22Rv1 (cell line): ENCODE data around the gene SERPINC1.
A peak's percentile ranks its signal among the peaks of the same experiment; 100 is the strongest.

Experiments used
- H3K27ac ChIP-seq: fragments of 450-650 bp; 2 replicates; pipeline ENCODE4 v1.5.1; 2017
- CTCF ChIP-seq: fragments of 450-650 bp; IDR thresholded peaks from 2 replicates; pipeline ENCODE4 v1.5.1; 2017; ENCODE audit warnings: mild to moderate bottlenecking
- ZFX ChIP-seq: fragments of 450-650 bp; IDR thresholded peaks from 2 replicates; pipeline ENCODE4 v1.6.1; 2017; ENCODE audit warnings: antibody characterized with exemption, borderline replicate concordance

SERPINC1 gene

GRCh38 chr1:173871500-173871899 is 45.6 kb downstream of the SERPINC1 start:
- no peak overlapping the region for H3K27ac ChIP-seq
- TF ChIP-seq CTCF (no peak), ZFX (no peak)

GRCh38 chr1:173871091-173871490 is 46.0 kb downstream of the SERPINC1 start:
- no peak overlapping the region for H3K27ac ChIP-seq
- TF ChIP-seq CTCF (no peak), ZFX (no peak)

GRCh38 chr1:173870252-173871075 is 46.7 kb downstream of the SERPINC1 start:
- peak overlapping the region; percentile 99; the same call in 1 of the 2 replicates for H3K27ac ChIP-seq
- no peak for TF ChIP-seq ZFX

GRCh38 chr1:173869021-173869359 is 48.1 kb downstream of the SERPINC1 start:
- TF ChIP-seq ZFX (no peak), CTCF (no peak)
- H3K27ac ChIP-seq, result peak overlapping the region; percentile 99

GRCh38 chr1:173868266-173869020 is 48.7 kb downstream of the SERPINC1 start, which contains the start of gene ZBTB37:
Gene ZBTB37 (plus strand): TSS chr1:173868380. CDS start chr1:173870226, 1,846 bp downstream.
- TF ChIP-seq CTCF (peak; percentile 21), ZFX (no peak)
- peak within 1 kb of the TSS; percentile 99 for H3K27ac ChIP-seq

- TF ChIP-seq CTCF (no peak), ZFX (no peak)
- H3K27ac ChIP-seq, result peak within 1 kb of the TSS; percentile 99
Measured at GRCh38 chr1:173867753-173868265, 49.3 kb downstream of the SERPINC1 start, which contains the start of gene GAS5. Gene GAS5 (minus strand): TSS chr1:173867989.

- peak overlapping the region; percentile 99 for H3K27ac ChIP-seq
- no peak for TF ChIP-seq ZFX
- TF ChIP-seq CTCF, result no peak
Measured at GRCh38 chr1:173867141-173867752, 49.9 kb downstream of the SERPINC1 start.
